Subcutaneous adipose tissue (tissue), 4 donors: Measurements from ENCODE around the gene CDK11A. TPM values are rescaled to one million over a fixed set of nuclear protein-coding genes. Genes with fewer than 3 reads are reported as not detected.

Source experiments
- total RNA-seq, 4 donors: library from RNA; depleted of rRNA; stranded (reverse); fragments of >200 nt; gene quantifications; one replicate each; pipeline ENCODE4 v1.1.0, GENCODE V29; 2016
- TF ChIP-seq, protein P1 (sequence below): fragments of 450-650 bp; IDR thresholded peaks from one replicate; pipeline ENCODE4 v1.5.1; 2016; ENCODE audit warnings: low read depth, mild to moderate bottlenecking, control low read depth, antibody characterized with exemption, moderate library complexity

Gene CDK11A
- total RNA-seq, 4 donors from 2014 or later: 15.5 to 60.8 (median 34.8) TPM

DNA sequence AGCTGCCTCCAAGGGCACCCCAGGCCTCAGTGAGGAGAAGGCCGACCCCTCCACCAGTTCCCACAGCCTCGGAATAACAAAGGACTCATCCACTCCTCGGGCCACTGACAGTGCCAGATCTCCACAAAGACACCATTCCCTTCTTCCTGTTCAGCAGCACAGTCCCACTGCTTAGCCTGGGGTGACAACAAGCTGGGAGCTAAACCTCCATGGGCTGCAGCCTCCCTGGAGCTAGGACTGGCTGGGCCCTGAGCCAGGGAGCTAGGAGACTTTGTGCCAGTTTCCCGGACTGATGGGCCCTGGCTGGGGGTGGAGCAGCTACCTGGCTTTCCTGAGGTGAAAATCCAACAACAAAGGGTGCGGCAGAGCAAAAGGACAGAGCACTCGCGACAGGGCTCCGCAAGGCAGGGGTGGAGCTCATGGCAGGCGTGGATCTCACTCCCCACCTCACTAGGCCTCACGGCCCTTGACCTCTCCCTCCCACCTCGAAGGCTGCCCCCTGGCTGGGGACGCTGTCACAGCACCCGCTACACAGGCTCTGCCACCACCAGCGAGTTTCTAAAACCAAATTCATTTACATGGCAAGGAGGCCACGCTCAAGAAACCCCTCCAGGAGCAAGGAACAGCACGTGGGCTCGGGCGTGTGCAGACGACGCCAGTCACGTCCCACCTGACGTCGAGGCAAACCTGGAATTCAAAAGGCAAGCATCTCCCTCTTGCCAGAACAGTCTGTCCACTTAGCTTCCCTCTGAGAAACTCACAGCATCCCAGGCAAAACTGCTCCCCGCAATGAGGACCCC, 45.4 kb downstream of the CDK11A start:
- TF ChIP-seq, protein P1, sequence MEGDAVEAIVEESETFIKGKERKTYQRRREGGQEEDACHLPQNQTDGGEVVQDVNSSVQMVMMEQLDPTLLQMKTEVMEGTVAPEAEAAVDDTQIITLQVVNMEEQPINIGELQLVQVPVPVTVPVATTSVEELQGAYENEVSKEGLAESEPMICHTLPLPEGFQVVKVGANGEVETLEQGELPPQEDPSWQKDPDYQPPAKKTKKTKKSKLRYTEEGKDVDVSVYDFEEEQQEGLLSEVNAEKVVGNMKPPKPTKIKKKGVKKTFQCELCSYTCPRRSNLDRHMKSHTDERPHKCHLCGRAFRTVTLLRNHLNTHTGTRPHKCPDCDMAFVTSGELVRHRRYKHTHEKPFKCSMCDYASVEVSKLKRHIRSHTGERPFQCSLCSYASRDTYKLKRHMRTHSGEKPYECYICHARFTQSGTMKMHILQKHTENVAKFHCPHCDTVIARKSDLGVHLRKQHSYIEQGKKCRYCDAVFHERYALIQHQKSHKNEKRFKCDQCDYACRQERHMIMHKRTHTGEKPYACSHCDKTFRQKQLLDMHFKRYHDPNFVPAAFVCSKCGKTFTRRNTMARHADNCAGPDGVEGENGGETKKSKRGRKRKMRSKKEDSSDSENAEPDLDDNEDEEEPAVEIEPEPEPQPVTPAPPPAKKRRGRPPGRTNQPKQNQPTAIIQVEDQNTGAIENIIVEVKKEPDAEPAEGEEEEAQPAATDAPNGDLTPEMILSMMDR: no peak

DNA sequence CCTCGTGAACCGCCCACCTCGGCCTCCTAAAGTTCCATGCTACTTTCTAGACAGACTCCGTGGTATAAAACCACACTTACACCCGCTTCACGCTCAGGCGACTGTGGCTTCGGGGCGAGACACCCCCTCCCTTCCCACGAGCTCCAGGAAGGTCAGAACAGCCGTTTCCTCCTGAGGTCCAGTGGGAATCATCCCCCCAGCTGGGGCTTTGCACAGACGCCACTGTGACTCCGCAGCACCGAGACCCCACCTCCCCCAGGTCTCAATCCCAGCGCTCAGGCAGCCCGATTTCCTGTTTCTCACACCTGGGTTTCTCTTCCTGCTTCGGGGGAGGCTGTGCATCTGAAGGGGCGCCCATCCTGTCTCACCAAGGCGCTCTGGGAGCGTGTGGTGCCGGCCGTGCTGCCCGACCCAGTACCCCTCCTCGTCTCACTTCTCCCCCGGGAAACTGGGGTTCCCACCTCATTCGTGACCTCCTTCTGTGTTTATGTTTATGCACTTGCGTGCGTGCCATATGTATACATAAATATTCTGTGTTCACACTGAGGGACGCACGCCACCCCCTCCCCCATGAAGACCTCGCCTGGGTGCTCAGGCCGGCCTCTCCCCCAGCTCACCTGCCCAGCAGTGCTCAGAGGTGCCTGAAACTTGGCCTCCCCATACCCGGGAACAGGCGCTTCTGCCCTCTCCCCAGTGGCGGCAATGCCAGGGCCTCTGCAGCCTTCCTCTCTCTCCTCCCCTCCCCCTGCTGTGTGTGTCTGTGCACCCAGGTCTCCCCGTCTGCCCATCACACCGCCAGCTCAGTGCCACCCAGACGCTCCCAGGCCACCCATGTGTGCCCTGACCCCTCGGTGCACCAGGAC, 46.2 kb downstream of the CDK11A start:
- TF ChIP-seq, protein P1: no peak

DNA sequence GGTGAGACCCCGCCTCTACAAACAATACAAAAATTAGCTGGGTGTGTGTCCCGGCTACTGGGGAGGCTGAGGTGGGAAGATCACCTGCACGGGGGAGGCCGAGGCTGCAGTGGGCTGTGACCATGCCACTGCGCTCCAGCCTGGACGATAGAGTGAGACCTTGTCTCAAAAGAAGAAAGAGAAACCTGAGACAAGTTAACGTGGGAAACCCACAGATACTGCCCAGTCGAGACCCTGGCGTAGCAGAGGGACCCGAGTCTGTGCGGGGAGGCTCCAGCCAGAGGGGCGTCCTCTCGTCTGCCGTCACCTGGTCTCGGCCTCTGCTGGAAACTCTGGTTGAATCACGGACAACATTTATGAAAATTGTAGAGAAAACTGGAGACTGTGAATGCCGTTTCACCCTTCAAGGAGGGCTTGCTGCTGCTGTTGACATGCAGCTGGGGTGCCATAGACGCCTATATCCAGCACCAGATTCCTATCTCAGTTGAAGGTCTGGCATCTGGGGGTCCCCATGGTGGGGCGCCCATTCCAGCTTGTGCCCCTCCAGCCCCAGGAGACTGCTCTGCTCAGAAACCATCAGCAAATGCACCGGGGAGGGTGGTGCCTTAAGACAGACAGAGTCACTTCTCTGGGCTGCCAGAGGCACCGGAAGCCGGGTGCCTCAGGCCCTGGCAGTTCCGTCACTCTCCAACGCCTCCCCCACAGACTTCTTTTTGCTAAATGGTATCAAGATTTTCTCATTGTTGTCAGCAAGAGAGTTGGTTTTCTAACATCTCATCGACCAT, 51.8 kb downstream of the CDK11A start:
- TF ChIP-seq, protein P1: no peak

DNA sequence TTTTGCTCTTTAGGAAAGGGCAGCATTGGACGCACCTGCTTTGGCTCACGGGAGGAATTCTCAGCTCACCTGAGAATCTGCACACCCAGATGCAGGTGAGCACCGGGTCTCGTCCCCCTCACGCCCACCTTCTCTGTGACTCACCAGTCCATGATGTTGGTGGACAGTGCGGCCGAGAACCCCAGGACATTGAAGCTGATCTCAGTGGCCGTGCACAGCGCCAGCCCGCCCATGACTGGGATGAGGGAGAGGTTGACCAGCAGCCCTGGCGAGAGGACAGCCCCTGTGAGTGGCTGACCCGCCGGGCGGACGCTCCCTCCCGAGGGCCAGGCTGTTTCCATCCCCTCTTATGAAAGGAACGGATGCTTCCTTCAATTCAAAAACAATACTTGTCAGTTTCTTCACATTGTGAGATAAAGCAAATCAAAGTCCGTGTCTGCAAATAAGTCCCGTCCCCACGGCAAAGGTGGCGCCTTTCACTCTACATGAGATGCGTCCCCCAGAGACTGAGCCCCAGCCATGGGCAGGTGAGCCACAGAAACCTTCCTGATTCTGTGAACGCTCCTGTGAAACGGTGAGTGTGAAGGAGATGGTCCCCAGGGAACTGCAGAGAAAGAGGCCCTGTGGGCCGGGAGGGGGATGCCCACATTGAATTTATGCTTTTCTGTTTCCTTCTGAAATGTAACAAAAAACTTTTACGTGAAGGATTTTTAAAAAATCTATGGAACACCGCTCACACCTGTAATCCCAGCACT, 52.6 kb downstream of the CDK11A start:
- TF ChIP-seq, protein P1: no peak

DNA sequence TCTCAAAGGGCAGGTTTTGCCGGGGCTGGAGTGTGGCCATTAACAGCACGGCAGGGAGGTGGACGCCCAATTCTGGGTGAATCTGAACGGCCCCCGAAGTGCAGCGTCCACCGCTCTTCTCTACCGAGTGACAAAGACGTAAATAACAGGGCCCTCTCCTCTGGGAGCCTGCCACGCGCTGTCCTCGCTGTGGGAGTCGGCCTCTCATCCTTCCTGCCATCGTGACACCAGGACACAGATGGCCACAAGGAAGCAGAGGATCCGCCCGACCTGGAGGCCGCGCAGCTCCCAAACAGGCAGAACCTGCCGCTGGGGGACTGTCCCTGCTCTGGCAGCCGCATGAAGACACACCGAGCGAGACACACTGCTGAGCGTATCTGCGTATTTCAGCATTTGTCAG, 53.3 kb downstream of the CDK11A start:
- TF ChIP-seq, protein P1: no peak

DNA sequence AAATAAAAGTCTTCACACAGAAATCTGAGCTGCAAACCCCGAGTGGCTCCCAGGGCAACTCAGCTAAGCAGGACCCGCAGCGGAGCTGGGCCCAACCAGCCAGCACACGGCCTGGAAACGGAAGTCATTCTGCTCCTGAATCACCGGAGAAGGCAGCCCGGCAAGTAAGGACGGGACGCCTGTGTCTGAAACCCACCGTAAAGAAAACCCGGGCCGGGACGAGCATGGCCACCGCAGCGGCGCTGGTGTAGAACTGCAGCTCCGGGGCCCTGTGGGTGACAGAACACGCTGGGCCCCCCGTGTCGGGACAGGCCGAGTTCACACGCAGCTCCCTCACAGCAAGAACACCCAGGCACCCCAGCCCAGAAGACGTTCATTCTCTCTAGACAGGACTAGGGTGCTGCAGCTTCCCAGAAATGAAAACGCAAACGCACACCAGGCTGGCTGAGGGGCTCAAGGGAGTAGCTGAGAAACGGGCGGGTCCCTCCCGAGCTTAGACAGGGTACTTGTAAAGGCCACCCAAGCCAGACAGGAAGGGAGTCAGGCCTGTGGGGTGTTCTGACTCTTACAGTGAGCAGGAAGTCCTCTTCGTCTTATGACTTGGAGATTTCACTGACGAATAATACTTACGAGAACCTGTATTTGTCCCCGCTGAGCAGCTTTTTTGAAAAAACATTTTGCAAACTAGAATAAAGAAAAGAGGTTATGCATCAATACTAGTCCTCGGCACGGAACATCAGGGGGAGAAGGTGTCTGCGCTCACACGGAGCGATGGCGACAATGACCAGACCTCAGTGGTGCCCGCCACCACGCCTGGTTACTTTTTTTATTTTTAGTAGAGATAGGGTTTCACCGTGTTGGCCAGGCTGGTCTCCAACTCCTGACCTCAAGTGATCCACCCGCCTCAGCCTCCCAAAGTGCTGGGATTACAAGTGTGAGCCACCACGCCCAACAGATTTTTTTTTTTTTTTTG, 54.4 kb downstream of the CDK11A start:
- TF ChIP-seq, protein P1: no peak
